HG03521 (cell line): ENCODE data around the gene KAT2A.
"Not testable (repeated sequence)": the region's sequence is repeated elsewhere in the genome, so short reads cannot be mapped to it uniquely, and the experiment has no call there.

ENCODE experiments used
- ATAC-seq: cut with Tn5 transposase; IDR thresholded peaks from one replicate; pipeline ENCODE4 v1.9.1; 2021; ENCODE audit warnings: mild to moderate bottlenecking, moderate library complexity; ENCODE audit not compliant: unreplicated experiment

KAT2A gene

DNA sequence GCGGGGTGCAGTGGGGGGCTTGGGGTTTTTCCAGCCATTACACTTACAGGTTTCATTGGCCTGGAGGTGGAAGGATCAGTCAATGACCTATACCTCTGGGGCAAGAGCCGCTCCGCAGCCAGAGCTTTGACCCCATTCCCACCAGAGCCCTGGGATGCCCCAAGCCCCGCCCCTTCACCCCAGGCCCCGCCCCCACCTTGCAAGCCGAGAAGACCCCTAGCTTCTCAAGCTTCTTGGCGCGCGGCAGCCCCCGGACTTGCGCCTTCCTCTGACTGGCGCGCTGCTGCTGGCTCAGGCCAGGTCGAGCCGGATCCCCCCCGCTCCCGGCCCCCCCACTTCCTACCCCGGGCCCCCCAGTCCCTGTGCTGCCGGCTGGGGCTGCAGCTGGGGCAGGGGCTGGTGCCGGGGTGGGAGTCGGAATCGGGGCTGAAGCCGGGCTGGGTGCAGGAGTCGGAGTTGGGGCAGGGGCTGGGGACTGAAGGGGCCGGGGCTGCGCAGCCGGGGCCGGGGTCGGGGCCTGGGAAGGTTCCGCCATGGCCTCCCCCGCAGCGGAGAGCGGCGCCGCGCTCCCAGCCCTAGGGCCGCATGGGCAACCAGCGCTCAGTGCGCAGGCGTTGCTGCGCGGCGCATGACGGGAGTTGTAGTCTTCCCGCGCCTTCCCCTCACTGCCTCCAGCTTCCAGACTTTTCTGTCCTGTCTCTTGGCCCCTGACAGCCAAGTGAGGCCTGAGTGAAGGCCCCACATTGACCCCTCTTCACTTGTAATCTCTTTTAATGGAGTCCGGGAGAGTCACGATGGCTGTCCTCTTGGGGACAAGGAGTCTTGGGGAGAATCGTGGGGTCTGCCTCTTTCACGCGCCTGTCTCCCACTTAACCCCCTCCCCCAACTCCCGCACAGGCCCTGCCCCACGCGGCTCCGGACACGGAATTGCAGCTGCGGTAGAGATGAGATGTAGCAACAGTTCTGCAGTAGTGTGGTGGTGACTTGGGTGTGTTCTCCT is at the start of gene KAT2A:
Gene KAT2A, minus strand, starts transcription at position 598 of the 1,000 bp plus-strand sequence. Its CDS starts 63 bp downstream, at position 535.
- no peak for ATAC-seq

GRCh38 chr17:42169351-42169750 is 48.2 kb upstream of the KAT2A start:
- no peak for ATAC-seq

GRCh38 chr17:42167807-42168206 is 46.6 kb upstream of the KAT2A start:
- ATAC-seq, result no peak

DNA sequence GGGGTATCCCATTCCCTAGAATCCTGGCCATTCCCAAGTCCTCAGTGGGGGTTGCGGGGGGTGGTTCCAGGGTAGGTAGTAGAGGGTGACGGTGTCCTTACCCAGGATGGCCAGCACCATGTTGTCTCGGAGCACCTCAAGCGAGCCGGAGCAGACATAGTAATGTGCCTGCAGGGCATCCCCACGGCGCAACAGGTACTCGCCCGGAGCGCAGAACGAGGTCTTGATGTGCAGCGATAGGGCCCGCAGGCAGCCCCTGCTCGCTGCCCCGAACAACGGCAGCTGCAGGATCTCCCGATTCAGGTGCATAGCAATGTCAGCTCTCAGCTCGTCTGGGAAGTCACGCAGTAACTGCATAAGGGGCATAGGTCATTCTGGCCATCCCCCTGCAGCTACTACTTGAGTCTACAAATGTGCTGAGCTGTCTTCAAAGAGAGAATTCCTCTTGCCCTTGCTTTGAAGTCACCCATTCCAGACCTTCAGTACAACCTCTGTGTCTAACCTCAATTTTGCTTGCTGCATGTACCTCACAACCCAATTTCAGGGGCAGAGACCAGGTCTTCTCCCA is 45.1 kb upstream of the KAT2A start:
- ATAC-seq, result no peak

DNA sequence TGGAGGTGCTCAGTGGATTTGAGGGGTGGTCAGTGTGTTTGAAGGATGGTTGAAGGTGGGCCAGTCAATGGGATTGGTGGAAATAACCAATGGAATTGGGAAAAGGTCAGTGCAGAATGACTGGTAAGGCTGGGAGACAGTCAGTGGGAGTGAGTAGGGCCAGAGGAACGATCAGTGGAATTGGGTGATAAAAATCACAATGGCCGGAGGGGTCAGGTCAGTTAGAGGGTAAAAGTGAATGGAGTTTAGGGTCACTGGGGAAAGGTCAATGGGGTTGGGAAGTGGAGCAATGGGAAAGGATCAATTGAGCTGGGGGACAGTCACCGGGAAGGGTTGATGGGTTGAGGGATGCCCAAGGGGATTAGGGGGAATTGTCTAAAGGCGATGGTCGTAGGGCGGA is 44.6 kb upstream of the KAT2A start:
- ATAC-seq, result no peak

GRCh38 chr17:42163696-42164407 is 42.7 kb upstream of the KAT2A start:
- ATAC-seq, result no peak

GRCh38 chr17:42163113-42163512 is 41.9 kb upstream of the KAT2A start:
- ATAC-seq, result no peak

GRCh38 chr17:42160531-42160910 is 39.4 kb upstream of the KAT2A start:
- ATAC-seq, result no peak

DNA sequence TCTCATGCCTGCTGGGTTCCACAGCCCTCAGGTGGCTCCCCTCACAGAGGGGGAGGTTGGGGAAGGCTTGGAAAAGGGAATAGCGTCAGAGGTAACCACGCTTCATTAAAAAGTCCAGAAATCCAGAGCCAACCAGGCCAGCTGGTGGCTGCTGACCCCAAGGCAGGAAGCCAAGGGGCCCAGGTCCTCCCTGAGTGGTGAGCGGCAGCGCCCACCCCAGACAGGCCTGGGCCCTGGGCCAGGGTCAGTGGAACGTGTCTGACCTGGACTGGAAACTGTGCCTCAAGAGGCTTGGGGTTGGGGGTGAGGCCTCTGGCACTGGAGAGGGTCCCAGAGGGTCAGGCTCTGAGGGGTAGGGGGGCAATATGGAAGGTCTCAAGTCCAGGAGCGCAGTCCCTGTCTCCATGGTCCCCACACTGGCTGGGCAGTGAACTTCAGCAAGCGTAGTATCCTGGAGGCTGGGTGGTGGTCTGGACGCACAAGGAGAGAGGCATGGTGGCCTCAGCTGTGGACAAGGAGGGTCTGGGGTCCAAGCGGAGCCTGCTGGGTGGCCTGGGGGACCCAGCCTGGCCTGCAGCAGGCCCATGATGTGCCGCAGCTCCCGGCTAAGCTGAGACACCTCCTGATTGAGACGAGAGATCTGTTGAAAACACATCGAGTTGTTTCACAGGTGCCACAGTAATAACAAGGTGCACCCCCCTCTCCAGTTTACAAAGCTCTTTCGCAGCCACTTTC is 38.8 kb upstream of the KAT2A start:
- ATAC-seq, result no peak

DNA sequence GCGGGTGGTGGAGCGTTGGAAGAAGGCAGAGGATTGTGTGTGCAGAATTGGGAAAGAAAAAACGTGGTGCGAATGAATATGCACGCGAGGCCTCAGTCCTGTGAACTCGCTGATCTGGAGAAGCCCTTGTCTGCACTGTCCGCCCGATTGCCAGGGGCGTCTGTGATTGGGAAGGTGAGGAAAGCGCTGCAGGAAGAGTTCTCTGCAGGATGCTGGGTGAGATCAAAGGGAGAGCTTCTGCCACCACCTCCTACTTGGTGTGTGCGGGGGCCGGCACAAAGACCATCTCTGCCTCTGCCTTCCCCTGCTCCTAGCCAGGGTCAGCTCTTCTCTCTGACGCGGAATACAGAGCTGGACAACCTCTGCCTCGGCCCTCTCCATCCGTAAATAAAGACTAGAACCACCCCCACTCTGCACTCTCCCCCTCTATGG is 34.5 kb upstream of the KAT2A start:
- no peak for ATAC-seq

- ATAC-seq, result no peak
Observed at GRCh38 chr17:42153919-42154742, 33.0 kb upstream of the KAT2A start.

- no peak for ATAC-seq
Observed at GRCh38 chr17:42146911-42147607, 25.9 kb upstream of the KAT2A start.

DNA sequence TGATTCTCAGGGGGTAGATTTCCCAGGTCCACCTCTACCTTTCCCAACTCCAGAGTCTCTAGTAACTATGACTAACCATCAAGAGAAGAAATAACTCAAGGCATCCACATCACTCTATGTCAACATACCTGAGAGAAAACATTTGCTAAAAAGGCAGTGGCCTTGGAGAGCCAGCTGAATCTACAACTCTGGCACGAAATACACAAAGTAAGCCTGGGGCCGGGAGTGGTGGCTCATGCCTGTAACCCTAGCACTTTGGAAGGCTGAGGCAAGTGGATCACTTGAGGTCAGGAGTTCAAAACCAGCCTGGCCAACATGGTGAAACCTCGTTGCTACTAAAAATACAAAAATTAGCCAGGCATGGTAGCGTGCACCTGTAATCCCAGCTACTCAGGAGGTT is 22.0 kb upstream of the KAT2A start:
- not testable (repeated sequence) for ATAC-seq

GRCh38 chr17:42142371-42142896 is 21.3 kb upstream of the KAT2A start:
- ATAC-seq, result no peak

DNA sequence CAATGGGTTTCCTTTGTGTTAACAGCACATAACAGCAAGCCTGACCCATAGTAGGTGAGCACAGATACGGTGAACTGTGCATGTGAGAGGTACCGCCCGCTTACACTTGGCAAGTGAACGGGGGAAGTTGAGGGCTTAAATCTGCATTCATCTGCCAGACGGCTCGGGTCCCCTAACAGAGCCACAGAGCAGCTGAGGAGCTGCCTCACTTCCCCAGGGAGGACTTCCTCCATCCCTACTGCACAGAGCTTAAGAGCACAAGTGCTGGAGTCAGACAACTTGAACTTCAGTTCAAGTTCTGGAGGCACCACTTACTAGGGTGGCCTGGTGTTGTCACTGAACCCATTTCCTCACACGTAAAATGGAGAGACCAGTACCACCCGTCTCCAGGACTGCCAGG is 20.2 kb upstream of the KAT2A start:
- no peak for ATAC-seq

DNA sequence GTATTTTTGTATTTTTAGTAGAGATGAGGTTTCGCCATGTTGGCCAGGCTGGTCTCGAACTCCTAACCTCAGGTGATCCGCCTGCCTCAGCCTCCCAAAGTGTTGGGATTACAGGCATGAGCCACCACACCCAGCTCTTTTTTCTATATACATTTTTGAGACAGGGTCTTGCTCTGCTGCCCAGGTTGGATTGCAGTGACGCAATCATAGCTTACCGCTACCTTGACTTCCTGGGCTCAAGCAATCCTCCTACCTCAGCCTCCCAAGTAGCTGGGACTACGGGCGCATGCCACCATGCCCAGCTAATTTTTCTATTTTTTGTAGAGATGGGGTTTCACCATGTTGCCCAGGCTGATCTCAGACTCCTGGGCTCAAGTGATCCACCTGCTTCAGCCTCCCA is 19.5 kb upstream of the KAT2A start:
- ATAC-seq, result not testable (repeated sequence)

DNA sequence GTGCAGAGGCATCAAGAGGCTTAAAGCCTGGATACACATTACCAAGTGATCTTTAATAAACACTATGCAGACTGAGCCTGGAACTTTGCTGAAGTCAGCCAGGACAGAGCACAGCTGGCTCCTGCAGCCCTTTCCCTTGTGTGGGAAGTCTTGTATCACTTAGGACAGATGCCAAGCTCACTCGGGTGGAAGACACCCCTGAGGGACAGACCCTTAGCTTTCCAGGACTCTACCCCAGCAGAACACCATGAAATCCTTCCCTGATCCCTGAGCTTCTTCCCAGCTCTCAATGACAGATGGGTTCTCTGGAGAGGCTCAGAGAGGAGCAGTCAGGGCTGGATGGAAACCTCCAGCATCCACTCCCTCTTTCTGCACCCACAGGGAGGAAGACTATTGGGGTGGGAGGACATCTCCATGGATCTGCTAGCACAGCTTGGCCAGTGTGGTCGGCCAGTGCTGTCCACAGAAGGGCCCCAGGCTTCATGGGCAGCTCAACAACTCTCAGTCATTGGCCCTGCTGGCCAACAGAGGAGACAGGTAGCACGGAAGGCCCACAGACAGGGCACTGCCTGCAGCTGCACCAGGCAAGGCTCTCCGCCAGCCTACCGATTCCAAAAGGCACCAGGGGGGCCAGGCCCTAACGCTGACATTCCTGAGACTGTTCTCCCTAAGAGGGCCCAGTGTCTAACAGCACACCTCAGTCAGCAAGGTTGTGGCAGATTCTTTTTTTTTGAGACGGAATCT is 17.8 kb upstream of the KAT2A start:
- ATAC-seq, result no peak

DNA sequence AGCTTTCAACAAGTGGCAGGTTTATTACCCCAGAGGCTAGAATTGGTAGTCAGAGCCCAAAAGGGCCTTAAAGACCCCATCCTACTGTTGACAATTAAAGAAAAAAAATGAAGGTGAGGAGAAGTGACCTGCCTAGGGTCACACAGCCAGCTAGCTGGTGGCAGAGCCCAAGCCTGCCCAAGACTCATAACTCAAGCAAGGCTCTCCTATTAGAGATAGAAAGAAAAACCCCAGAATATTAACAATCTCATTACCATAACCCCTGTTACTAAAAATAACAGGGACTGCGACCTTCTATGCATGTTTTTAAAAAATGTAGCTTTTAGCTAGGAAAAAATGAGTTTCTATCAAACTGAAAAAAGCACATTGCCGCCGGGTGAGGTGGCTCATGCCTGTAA is 15.5 kb upstream of the KAT2A start:
- no peak for ATAC-seq
